ENCODE measurements around the gene ZNF844.
A peak's percentile ranks its signal among the peaks of the same experiment; 100 is the strongest.
"Not testable (repeated sequence)": the region's sequence is repeated elsewhere in the genome, so short reads cannot be mapped to it uniquely, and the experiment has no call there.

ZNF844 gene

GRCh38 chr19:12064590-12065538 lies at the start of gene ZNF844:
TSS of gene ZNF844 (plus strand) at chr19:12064731. CDS start at chr19:12064874, 143 bp downstream.
- FAIRE-seq, result no peak

- FAIRE-seq, result no peak
Observed at GRCh38 chr19:12015015-12015752, 49.3 kb upstream of the ZNF844 start.

GRCh38 chr19:12015753-12016116 lies 48.8 kb upstream of the ZNF844 start:
- no peak for FAIRE-seq

GRCh38 chr19:12034198-12034597 lies 30.3 kb upstream of the ZNF844 start:
- no peak for FAIRE-seq

GRCh38 chr19:12034620-12035019 lies 29.9 kb upstream of the ZNF844 start:
- FAIRE-seq, result no peak

- no peak for FAIRE-seq
Observed at GRCh38 chr19:12035220-12036172, 29.0 kb upstream of the ZNF844 start, which contains the start of gene ZNF433. TSS of gene ZNF433 (minus strand) at chr19:12035679. CDS start at chr19:12035539, 140 bp downstream.

- no peak for FAIRE-seq
Observed at GRCh38 chr19:12042893-12043292, 21.6 kb upstream of the ZNF844 start.

- FAIRE-seq, result no peak
Observed at GRCh38 chr19:12043752-12044422, 20.6 kb upstream of the ZNF844 start.

- FAIRE-seq, result no peak
Observed at GRCh38 chr19:12047868-12048267, 16.7 kb upstream of the ZNF844 start.

GRCh38 chr19:12052091-12052496 lies 12.4 kb upstream of the ZNF844 start:
- FAIRE-seq, result no peak

GRCh38 chr19:12052497-12053169 lies 11.9 kb upstream of the ZNF844 start, which contains the start of gene ZNF878:
TSS of gene ZNF878 (minus strand) at chr19:12052961. CDS start at chr19:12052801, 160 bp downstream.
- FAIRE-seq, result peak; percentile 59

- no peak for FAIRE-seq
Observed at GRCh38 chr19:12055784-12056183, 8.7 kb upstream of the ZNF844 start.

- FAIRE-seq, result no peak
Observed at GRCh38 chr19:12075538-12076139, 11.1 kb downstream of the ZNF844 start.

- FAIRE-seq, result not testable (repeated sequence)
Observed at GRCh38 chr19:12076331-12076730, 11.8 kb downstream of the ZNF844 start.

- FAIRE-seq, result no peak
Observed at GRCh38 chr19:12077375-12077774, 12.8 kb downstream of the ZNF844 start.

- FAIRE-seq, result not testable (repeated sequence)
Observed at GRCh38 chr19:12083336-12083735, 18.8 kb downstream of the ZNF844 start.

- FAIRE-seq, result no peak
Observed at GRCh38 chr19:12085074-12085818, 20.7 kb downstream of the ZNF844 start.

GRCh38 chr19:12090807-12091206 lies 26.3 kb downstream of the ZNF844 start:
- FAIRE-seq, result no peak

- peak; percentile 94 for FAIRE-seq
Observed at GRCh38 chr19:12092065-12092867, 27.7 kb downstream of the ZNF844 start.
